Keratinocyte (primary cell): ENCODE results near the gene SHISAL2B. TPM values are rescaled to one million over a fixed set of nuclear protein-coding genes. Genes with fewer than 3 reads are reported as not detected.

Source experiments
- DNase-seq: peaks from one replicate; pipeline ENCODE4 v3.0.0-alpha.2; 2011; ENCODE audit warnings: low read depth, missing footprints, low spot score
- FAIRE-seq: peaks from 2 replicates; lab custom pipeline; 2011; peaks lifted over from hg19 to GRCh38; lab: Jason Lieb, UNC
- H2AFZ ChIP-seq: 2 replicates; pipeline ENCODE4 v1.6.0; 2012; ENCODE audit warnings: low read length, control low read depth, inconsistent platforms; ENCODE audit not compliant: control insufficient read depth
- H3K27ac ChIP-seq: 2 replicates; pipeline ENCODE4 v1.5.1; 2011; ENCODE audit warnings: low read length; ENCODE audit not compliant: control insufficient read depth, insufficient read depth
- H3K27me3 ChIP-seq: 3 replicates; pipeline ENCODE4 v1.6.0; 2011; ENCODE audit warnings: low read length; ENCODE audit not compliant: control insufficient read depth, insufficient read depth; ENCODE audit errors: extremely low read depth
- H3K36me3 ChIP-seq, 2 experiments: 2 replicates in 1 of 2; 3 replicates in 1 of 2; pipeline ENCODE4 v1.5.1; 2011; ENCODE audit warnings: low read length in 2 of 2, mild to moderate bottlenecking in 1 of 2; ENCODE audit not compliant: control insufficient read depth in 2 of 2, insufficient read depth in 2 of 2; ENCODE audit errors: extremely low read depth in 1 of 2
- H3K4me1 ChIP-seq: 3 replicates; pipeline ENCODE4 v1.5.1; 2011; ENCODE audit warnings: low read length; ENCODE audit not compliant: control insufficient read depth, insufficient read depth; ENCODE audit errors: extremely low read depth
- H3K4me2 ChIP-seq: 3 replicates; pipeline ENCODE4 v1.6.0; 2011; ENCODE audit warnings: low read depth, low read length; ENCODE audit not compliant: control insufficient read depth, insufficient read depth; ENCODE audit errors: extremely low read depth
- H3K4me3 ChIP-seq, 3 experiments: fragments of 200-600 bp in 1 of 3; sonication (generic) in 1 of 3; 2 replicates in 2 of 3; 3 replicates in 1 of 3; pipeline ENCODE4 v1.5.1; 2011 to 2016; ENCODE audit warnings: low read length in 3 of 3, mild to moderate bottlenecking in 3 of 3, control low read depth in 2 of 3, inconsistent platforms in 1 of 3, low read depth in 1 of 3, mixed read lengths in 1 of 3, mixed run types in 1 of 3, moderate library complexity in 1 of 3; ENCODE audit not compliant: control insufficient read depth in 2 of 3, insufficient read depth in 2 of 3; ENCODE audit errors: extremely low read depth in 1 of 3
- H3K79me2 ChIP-seq: 2 replicates; pipeline ENCODE4 v1.6.0; 2012; ENCODE audit warnings: low read length; ENCODE audit not compliant: control insufficient read depth, insufficient read depth
- H3K9ac ChIP-seq: 3 replicates; pipeline ENCODE4 v1.6.0; 2011; ENCODE audit warnings: low read length; ENCODE audit not compliant: control insufficient read depth, insufficient read depth; ENCODE audit errors: extremely low read depth
- H3K9me1 ChIP-seq: 3 replicates; pipeline ENCODE4 v1.6.0; 2011; ENCODE audit warnings: low read length; ENCODE audit not compliant: control insufficient read depth, insufficient read depth; ENCODE audit errors: extremely low read depth
- H3K9me3 ChIP-seq: 2 replicates; pipeline ENCODE4 v1.5.1; 2012; ENCODE audit warnings: low read depth, low read length; ENCODE audit not compliant: control insufficient read depth
- H4K20me1 ChIP-seq: 3 replicates; pipeline ENCODE4 v1.6.0; 2011; ENCODE audit warnings: low read length; ENCODE audit not compliant: control insufficient read depth, insufficient read depth; ENCODE audit errors: extremely low read depth
- EZH2 ChIP-seq: IDR thresholded peaks from one replicate; pipeline ENCODE4 v1.6.1; 2012; ENCODE audit warnings: inconsistent platforms, mild to moderate bottlenecking, low read length, moderate library complexity
- dilution Hi-C: fragments of 300-500 bp; cut with MboI; formaldehyde crosslinking; loops from one replicate; pipeline ENCODE4 v1.7.0; 2020; ENCODE audit warnings: low sequenced_read_pairs; ENCODE audit not compliant: extremely low pct_ligation_motif_present
- polyA plus RNA-seq, 5 experiments: library from polyadenylated mRNA; depleted of rRNA in 3 of 5; stranded (reverse) in 3 of 5; stranded (forward) in 1 of 5; unstranded in 1 of 5; fragments of >200 nt; gene quantifications; 1 replicate in 1 of 5; 2 replicates in 3 of 5; 3 replicates in 1 of 5; pipeline versions ENCODE4 v1.2.1 to v1.2.3, GENCODE V29; 2011 to 2012; ENCODE audit warnings: missing spikeins in 2 of 5, low read depth in 1 of 5, low replicate concordance in 1 of 5
- TF ChIP-seq, protein P1 (sequence below), 3 experiments: IDR thresholded peaks in 1 of 3; conservative IDR thresholded peaks in 1 of 3; optimal IDR thresholded peaks in 1 of 3; 2 replicates in 2 of 3; 3 replicates in 1 of 3; pipeline versions ENCODE3 to v1.5.1; 2011; ENCODE audit warnings: low read length in 3 of 3, mild to moderate bottlenecking in 3 of 3, moderate library complexity in 2 of 3, control low read depth in 1 of 3, inconsistent platforms in 1 of 3; ENCODE audit not compliant: insufficient read depth in 2 of 3; ENCODE audit errors: extremely low read depth in 1 of 3

The SHISAL2B gene
- polyA plus RNA-seq, 1 donor (not counting 4 experiments of a cell fraction or from before 2014, with no cell fraction given), result not detected

DNA sequence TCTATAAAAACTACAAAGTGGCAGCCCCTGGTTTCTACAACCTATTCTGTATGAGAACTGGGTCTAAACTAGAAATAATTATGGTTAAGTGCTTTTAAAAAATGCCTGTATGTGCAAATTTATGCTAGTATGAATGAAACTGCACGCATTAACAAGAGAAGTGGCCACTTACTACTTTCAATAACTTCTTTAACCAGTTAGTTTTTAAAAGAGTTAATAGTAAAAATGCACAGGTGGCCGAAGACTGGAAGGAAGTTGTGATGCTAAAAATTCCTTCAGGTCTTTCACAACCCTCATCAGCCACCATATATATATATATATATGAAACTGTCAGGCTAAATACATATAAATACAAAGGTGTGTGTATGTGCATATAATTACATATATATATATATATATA lies 36.8 kb downstream of the SHISAL2B start:
- H3K9me1 ChIP-seq, result no peaks in the 10 kb centered on the region
- no peak for DNase-seq

DNA sequence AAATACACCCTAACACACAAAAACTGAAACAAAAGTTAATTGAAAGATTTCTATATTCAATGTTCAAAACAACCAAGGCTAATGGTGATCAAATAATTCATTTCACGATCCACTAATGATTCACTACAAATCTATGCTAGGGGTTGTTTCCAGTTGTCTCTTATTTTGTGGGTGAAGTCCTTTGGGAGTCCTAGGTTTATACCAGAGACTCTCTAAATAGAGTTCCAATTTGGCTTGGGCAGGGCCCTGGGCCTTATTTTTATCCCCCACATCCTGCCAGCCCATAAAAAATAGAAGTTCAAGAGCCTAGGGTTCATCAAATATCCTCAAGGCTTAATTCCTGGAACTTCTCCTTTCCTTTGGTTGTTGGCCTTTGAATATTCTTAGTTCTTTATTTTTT lies 52.1 kb downstream of the SHISAL2B start:
- no peak for TF ChIP-seq EZH2
- TF ChIP-seq, protein P1, sequence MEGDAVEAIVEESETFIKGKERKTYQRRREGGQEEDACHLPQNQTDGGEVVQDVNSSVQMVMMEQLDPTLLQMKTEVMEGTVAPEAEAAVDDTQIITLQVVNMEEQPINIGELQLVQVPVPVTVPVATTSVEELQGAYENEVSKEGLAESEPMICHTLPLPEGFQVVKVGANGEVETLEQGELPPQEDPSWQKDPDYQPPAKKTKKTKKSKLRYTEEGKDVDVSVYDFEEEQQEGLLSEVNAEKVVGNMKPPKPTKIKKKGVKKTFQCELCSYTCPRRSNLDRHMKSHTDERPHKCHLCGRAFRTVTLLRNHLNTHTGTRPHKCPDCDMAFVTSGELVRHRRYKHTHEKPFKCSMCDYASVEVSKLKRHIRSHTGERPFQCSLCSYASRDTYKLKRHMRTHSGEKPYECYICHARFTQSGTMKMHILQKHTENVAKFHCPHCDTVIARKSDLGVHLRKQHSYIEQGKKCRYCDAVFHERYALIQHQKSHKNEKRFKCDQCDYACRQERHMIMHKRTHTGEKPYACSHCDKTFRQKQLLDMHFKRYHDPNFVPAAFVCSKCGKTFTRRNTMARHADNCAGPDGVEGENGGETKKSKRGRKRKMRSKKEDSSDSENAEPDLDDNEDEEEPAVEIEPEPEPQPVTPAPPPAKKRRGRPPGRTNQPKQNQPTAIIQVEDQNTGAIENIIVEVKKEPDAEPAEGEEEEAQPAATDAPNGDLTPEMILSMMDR (optimal IDR thresholded peaks at IDR 0.05 in 1 of 3, IDR thresholded peaks at IDR 0.05 in 1 of 3, conservative IDR thresholded peaks at IDR 0.05 in 1 of 3; ENCODE audit: extremely low read depth in 1 of 3, insufficient read depth in 2 of 3, low read length in 3 of 3), result no peak
- dilution Hi-C loops, result no loop called here
- H2AFZ ChIP-seq, result no peak overlapping the region
- no peaks in the 10 kb centered on the region for H3K9me3 ChIP-seq
- H3K4me2 ChIP-seq, result no peak overlapping the region
- peaks cover 6% of the 10 kb centered on the region for H3K4me1 ChIP-seq
- peaks cover 23% of the 10 kb centered on the region for H3K79me2 ChIP-seq
- no peak for DNase-seq
- no peaks in the 10 kb centered on the region for H3K27me3 ChIP-seq
- no peak overlapping the region for H3K4me3 ChIP-seq
- H3K9ac ChIP-seq, result no peak overlapping the region
- H3K36me3 ChIP-seq, result peaks cover 6 to 10% of the 10 kb centered on the region in 2 experiments
- H4K20me1 ChIP-seq, result no peaks in the 10 kb centered on the region
- H3K27ac ChIP-seq, result no peak overlapping the region
- H3K9me1 ChIP-seq, result no peaks in the 10 kb centered on the region
- no peak for FAIRE-seq

More for the DNA sequence above, 36.8 kb downstream of the SHISAL2B start:
- H3K9me3 ChIP-seq, result no peaks in the 10 kb centered on the region
- FAIRE-seq, result no peak
- H3K79me2 ChIP-seq, result peaks cover 19% of the 10 kb centered on the region
- no peaks in the 10 kb centered on the region for H4K20me1 ChIP-seq
- no peaks in the 10 kb centered on the region for H3K27me3 ChIP-seq
- no peak overlapping the region for H3K9ac ChIP-seq
- H3K36me3 ChIP-seq, result peaks cover 0 to 12% of the 10 kb centered on the region in 2 experiments
- no peaks in the 10 kb centered on the region for H3K4me1 ChIP-seq
- no peak overlapping the region for H3K27ac ChIP-seq
- no peak overlapping the region for H3K4me3 ChIP-seq
- H2AFZ ChIP-seq, result no peak overlapping the region
- no peak overlapping the region for H3K4me2 ChIP-seq
- TF ChIP-seq, protein P1 (optimal IDR thresholded peaks at IDR 0.05 in 1 of 3, IDR thresholded peaks at IDR 0.05 in 1 of 3, conservative IDR thresholded peaks at IDR 0.05 in 1 of 3; ENCODE audit: extremely low read depth in 1 of 3, insufficient read depth in 2 of 3, low read length in 3 of 3), result no peak
- no peak for TF ChIP-seq EZH2
- dilution Hi-C loops, result no loop called here
